Measurements from ENCODE around the gene GKN2.

GKN2 gene

GRCh38 chr2:68916226-68916625 is 36.5 kb downstream of the GKN2 start:
- no peak for TF ChIP-seq CTCF (IDR thresholded peaks at IDR 0.05; ENCODE audit: control insufficient read depth, extremely low read depth, insufficient read depth)
- no peak for DNase-seq (ENCODE audit: low read depth)
- no peak overlapping the region for H3K4me3 ChIP-seq (ENCODE audit: low read depth, low read length)

- no peak overlapping the region for H3K4me3 ChIP-seq (ENCODE audit: low read depth, low read length)
- DNase-seq (ENCODE audit: low read depth): no peak
- TF ChIP-seq CTCF (IDR thresholded peaks at IDR 0.05; ENCODE audit: control insufficient read depth, extremely low read depth, insufficient read depth): no peak
Measured at GRCh38 chr2:68915393-68915792, 37.3 kb downstream of the GKN2 start.

GRCh38 chr2:68913359-68913758 is 39.3 kb downstream of the GKN2 start:
- DNase-seq (ENCODE audit: low read depth): no peak
- no peak for TF ChIP-seq CTCF (IDR thresholded peaks at IDR 0.05; ENCODE audit: control insufficient read depth, extremely low read depth, insufficient read depth)
- no peak overlapping the region for H3K4me3 ChIP-seq (ENCODE audit: low read depth, low read length)

GRCh38 chr2:68912732-68913131 is 40.0 kb downstream of the GKN2 start:
- DNase-seq (ENCODE audit: low read depth): no peak
- no peak for TF ChIP-seq CTCF (IDR thresholded peaks at IDR 0.05; ENCODE audit: control insufficient read depth, extremely low read depth, insufficient read depth)
- H3K4me3 ChIP-seq (ENCODE audit: low read depth, low read length): no peak overlapping the region

GRCh38 chr2:68912111-68912510 is 40.6 kb downstream of the GKN2 start:
- no peak for DNase-seq (ENCODE audit: low read depth)
- no peak overlapping the region for H3K4me3 ChIP-seq (ENCODE audit: low read depth, low read length)
- TF ChIP-seq CTCF (IDR thresholded peaks at IDR 0.05; ENCODE audit: control insufficient read depth, extremely low read depth, insufficient read depth): no peak

- TF ChIP-seq CTCF (IDR thresholded peaks at IDR 0.05; ENCODE audit: control insufficient read depth, extremely low read depth, insufficient read depth): no peak
- no peak overlapping the region for H3K4me3 ChIP-seq (ENCODE audit: low read depth, low read length)
- DNase-seq (ENCODE audit: low read depth): no peak
Measured at GRCh38 chr2:68911709-68912108, 41.0 kb downstream of the GKN2 start.

- no peak overlapping the region for H3K4me3 ChIP-seq (ENCODE audit: low read depth, low read length)
- DNase-seq (ENCODE audit: low read depth): no peak
- TF ChIP-seq CTCF (IDR thresholded peaks at IDR 0.05; ENCODE audit: control insufficient read depth, extremely low read depth, insufficient read depth): no peak
Measured at GRCh38 chr2:68911246-68911645, 41.4 kb downstream of the GKN2 start.
